Measurements from ENCODE around the gene FBXO15.

FBXO15 gene

GRCh38 chr18:74182335-74182734 is 34.7 kb upstream of the FBXO15 start:
- Histone ChIP-seq H3K27me3 (ENCODE audit: control insufficient read depth, insufficient read depth, low read length) (no peaks in the 10 kb centered on the region), H3K36me3 (ENCODE audit: control insufficient read depth, insufficient read depth, low read length) (no peaks in the 10 kb centered on the region), H3K9me3 (ENCODE audit: control insufficient read depth, low read length) (no peaks in the 10 kb centered on the region), H3K9ac (no peak overlapping the region), H3K4me1 (no peaks in the 10 kb centered on the region), H3K4me2 (ENCODE audit: low read length) (no peak overlapping the region), H2AFZ (no peak overlapping the region), H3K27ac (no peak overlapping the region), H3K4me3 (ENCODE audit: low read depth, low read length) (no peak overlapping the region), H3K79me2 (no peaks in the 10 kb centered on the region)
- TF ChIP-seq CTCF (IDR thresholded peaks at IDR 0.05): no peak

GRCh38 chr18:74179623-74180199 is 32.1 kb upstream of the FBXO15 start:
- no peak overlapping the region for H3K4me2 ChIP-seq (ENCODE audit: low read length)
- H3K4me3 ChIP-seq (ENCODE audit: low read depth, low read length): no peak overlapping the region

GRCh38 chr18:74178884-74179283 is 31.2 kb upstream of the FBXO15 start:
- no peak overlapping the region for H3K27ac ChIP-seq
- H3K36me3 ChIP-seq (ENCODE audit: control insufficient read depth, insufficient read depth, low read length): no peaks in the 10 kb centered on the region
- no peak for TF ChIP-seq CTCF (IDR thresholded peaks at IDR 0.05)
- no peaks in the 10 kb centered on the region for H3K27me3 ChIP-seq (ENCODE audit: control insufficient read depth, insufficient read depth, low read length)
- H3K79me2 ChIP-seq: no peaks in the 10 kb centered on the region
- no peak overlapping the region for H3K4me2 ChIP-seq (ENCODE audit: low read length)
- H3K9me3 ChIP-seq (ENCODE audit: control insufficient read depth, low read length): no peaks in the 10 kb centered on the region
- no peak overlapping the region for H2AFZ ChIP-seq
- no peaks in the 10 kb centered on the region for H3K4me1 ChIP-seq
- no peak overlapping the region for H3K9ac ChIP-seq
- H3K4me3 ChIP-seq (ENCODE audit: low read depth, low read length): no peak overlapping the region

More at GRCh38 chr18:74179623-74180199, 32.1 kb upstream of the FBXO15 start:
- Histone ChIP-seq H3K9me3 (ENCODE audit: control insufficient read depth, low read length) (no peaks in the 10 kb centered on the region), H3K36me3 (ENCODE audit: control insufficient read depth, insufficient read depth, low read length) (no peaks in the 10 kb centered on the region), H3K27me3 (ENCODE audit: control insufficient read depth, insufficient read depth, low read length) (no peaks in the 10 kb centered on the region), H3K9ac (no peak overlapping the region), H3K79me2 (no peaks in the 10 kb centered on the region), H2AFZ (no peak overlapping the region), H3K27ac (no peak overlapping the region), H3K4me1 (no peaks in the 10 kb centered on the region)
- TF ChIP-seq CTCF (IDR thresholded peaks at IDR 0.05): no peak

- Histone ChIP-seq H3K79me2 (no peaks in the 10 kb centered on the region), H3K4me3 (ENCODE audit: low read depth, low read length) (no peak overlapping the region), H3K9me3 (ENCODE audit: control insufficient read depth, low read length) (no peaks in the 10 kb centered on the region), H3K9ac (no peak overlapping the region), H2AFZ (no peak overlapping the region), H3K27me3 (ENCODE audit: control insufficient read depth, insufficient read depth, low read length) (no peaks in the 10 kb centered on the region), H3K4me2 (ENCODE audit: low read length) (no peak overlapping the region), H3K36me3 (ENCODE audit: control insufficient read depth, insufficient read depth, low read length) (no peaks in the 10 kb centered on the region), H3K4me1 (no peaks in the 10 kb centered on the region), H3K27ac (no peak overlapping the region)
- TF ChIP-seq CTCF (IDR thresholded peaks at IDR 0.05): no peak
These were observed 28.0 kb upstream of the FBXO15 start for GRCh38 chr18:74175658-74176057.

GRCh38 chr18:74173434-74173750 is 25.8 kb upstream of the FBXO15 start:
- no peak for TF ChIP-seq CTCF (IDR thresholded peaks at IDR 0.05)
- H3K36me3 ChIP-seq (ENCODE audit: control insufficient read depth, insufficient read depth, low read length): no peaks in the 10 kb centered on the region
- no peak overlapping the region for H3K27ac ChIP-seq
- H3K79me2 ChIP-seq: no peaks in the 10 kb centered on the region
- no peaks in the 10 kb centered on the region for H3K27me3 ChIP-seq (ENCODE audit: control insufficient read depth, insufficient read depth, low read length)
- no peaks in the 10 kb centered on the region for H3K9me3 ChIP-seq (ENCODE audit: control insufficient read depth, low read length)
- H2AFZ ChIP-seq: no peak overlapping the region
- H3K4me2 ChIP-seq (ENCODE audit: low read length): no peak overlapping the region
- no peak overlapping the region for H3K9ac ChIP-seq
- no peaks in the 10 kb centered on the region for H3K4me1 ChIP-seq
- no peak overlapping the region for H3K4me3 ChIP-seq (ENCODE audit: low read depth, low read length)
